ENCODE results near the gene ATRNL1.

The ATRNL1 gene

DNA sequence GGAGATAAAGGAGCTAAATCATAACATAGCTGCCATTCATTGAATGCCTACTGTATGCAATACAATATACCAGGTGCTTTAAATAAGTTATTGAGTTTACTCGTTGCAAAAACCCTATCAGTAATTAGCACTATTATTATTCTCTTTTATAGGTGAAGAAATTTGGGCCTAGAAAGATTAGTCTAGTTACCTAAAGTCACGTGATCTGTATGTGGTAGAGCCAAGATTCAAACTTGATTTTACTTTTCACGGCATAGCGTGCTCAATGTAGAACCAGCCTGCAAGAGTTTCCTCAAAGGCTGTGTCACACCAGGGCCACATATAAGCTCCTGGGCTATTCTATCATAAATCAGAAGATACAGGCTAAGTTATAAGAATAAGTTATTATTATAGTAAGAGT is 740.0 kb downstream of the ATRNL1 start:
- no peak for DNase-seq (ENCODE audit: low read depth, low spot score)

DNA sequence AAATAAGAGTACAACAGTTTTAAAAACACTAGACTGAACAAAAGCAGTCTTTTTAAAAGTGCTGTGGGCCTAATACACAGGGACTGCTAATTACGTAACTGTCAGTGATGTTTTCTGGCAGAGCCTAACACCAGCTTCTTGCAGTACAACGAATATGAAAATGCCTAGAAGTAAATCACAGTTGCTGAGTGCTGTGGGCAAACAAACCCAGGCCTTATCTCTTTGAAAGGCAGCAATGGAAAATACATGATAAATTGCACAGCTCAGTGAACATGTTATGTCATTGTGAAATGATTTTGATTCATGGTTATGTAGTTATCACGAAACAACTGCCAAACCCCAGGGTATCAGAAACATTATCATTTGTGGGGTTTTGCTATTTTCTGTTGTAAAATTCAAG is 751.4 kb downstream of the ATRNL1 start:
- no peak for DNase-seq (ENCODE audit: low read depth, low spot score)

GRCh38 chr10:115845921-115846320 is 752.8 kb downstream of the ATRNL1 start:
- DNase-seq (ENCODE audit: low read depth, low spot score) = no peak

DNA sequence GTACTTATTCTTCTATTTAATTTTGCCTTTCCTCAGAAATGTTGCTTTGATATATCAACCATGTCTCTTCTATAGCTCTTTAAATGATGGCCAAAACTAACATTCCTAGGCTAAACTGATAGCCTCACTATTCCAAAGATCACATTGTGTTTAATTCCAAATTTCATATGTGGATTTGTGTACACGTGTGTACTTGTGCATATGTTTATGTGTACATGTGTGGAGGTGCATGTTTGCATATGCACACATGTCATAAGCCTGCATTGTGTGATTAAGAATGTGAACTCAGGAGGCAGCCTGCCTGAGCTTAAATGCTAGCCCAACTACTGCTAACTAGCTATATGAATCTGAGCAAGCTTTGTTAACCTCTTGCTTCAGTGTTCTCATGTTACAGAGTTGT is 753.4 kb downstream of the ATRNL1 start:
- no peak for DNase-seq (ENCODE audit: low read depth, low spot score)

DNA sequence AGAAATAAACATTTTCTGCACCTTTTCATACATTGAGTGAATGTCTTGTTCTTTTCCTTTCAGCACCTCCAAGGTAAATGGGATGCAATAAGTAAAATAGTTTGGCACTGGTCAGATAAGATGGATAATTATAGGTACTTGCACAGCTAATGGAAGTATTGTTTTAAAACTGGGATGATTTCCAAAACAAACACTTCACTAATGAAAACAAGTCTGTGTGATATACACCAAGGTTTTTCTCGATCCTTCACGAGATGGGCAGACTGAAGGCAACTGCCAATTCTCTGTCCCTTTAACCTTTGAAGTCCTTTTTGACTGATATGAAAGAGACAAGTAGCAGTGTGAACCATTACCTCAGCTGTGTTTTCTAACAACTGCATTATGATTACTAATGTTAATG is 756.0 kb downstream of the ATRNL1 start:
- no peak for DNase-seq (ENCODE audit: low read depth, low spot score)

- DNase-seq (ENCODE audit: low read depth, low spot score) = no peak
Measured at GRCh38 chr10:115850666-115851065, 757.5 kb downstream of the ATRNL1 start.

GRCh38 chr10:115851695-115852094 is 758.5 kb downstream of the ATRNL1 start:
- DNase-seq (ENCODE audit: low read depth, low spot score) = no peak

DNA sequence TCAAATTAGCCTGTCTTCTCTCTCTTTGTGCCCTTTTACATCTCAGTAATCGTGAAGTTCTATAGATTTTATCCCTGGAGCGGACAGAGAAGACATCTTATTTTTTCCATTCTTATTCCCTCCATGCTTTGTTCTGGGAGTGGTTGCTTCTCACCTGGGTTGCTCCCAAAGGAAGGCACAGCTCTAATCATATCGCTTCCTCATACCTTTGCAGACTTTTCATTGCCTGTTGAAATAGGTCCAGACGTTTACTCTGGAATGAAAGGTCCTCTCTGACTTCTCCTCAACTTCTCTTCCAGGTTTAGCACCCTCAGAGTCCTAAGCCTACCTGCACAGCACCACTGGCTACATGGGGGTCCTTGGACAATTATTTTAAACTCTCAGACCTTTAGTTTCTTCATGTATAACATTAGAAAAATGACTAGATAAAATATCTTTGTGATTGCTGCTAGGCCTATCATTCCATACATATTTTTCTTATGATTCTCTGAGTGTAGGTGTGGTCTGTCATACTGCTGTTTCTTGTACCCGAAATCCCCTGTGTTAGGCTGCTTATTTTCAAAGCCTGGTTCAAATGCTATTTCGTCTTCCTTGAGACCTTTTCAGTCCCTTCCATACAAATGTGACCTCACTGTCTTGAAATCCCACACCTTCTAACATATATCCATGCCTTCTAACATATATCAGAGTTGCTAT is 761.7 kb downstream of the ATRNL1 start:
- no peak for DNase-seq (ENCODE audit: low read depth, low spot score)

GRCh38 chr10:115856580-115856979 is 763.4 kb downstream of the ATRNL1 start:
- DNase-seq (ENCODE audit: low read depth, low spot score) = no peak

DNA sequence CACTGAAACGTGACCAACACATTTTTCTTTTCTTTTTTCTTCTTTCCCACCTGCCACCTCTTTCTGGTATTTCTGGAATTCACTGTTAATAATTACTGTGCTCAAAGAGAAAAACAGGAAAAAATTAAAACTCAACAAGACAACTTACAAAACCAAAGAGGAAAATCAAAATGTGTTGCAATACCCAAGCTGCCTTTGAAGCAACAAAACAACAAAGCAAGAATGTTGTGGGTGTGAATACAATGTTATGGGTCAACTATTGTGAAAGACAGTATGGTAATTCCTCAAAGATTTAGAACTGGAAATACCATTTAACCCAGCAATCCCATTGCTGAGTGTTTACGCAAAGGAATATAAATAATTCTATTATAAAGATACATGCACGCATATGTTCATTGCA is 764.7 kb downstream of the ATRNL1 start:
- no peak for DNase-seq (ENCODE audit: low read depth, low spot score)

DNA sequence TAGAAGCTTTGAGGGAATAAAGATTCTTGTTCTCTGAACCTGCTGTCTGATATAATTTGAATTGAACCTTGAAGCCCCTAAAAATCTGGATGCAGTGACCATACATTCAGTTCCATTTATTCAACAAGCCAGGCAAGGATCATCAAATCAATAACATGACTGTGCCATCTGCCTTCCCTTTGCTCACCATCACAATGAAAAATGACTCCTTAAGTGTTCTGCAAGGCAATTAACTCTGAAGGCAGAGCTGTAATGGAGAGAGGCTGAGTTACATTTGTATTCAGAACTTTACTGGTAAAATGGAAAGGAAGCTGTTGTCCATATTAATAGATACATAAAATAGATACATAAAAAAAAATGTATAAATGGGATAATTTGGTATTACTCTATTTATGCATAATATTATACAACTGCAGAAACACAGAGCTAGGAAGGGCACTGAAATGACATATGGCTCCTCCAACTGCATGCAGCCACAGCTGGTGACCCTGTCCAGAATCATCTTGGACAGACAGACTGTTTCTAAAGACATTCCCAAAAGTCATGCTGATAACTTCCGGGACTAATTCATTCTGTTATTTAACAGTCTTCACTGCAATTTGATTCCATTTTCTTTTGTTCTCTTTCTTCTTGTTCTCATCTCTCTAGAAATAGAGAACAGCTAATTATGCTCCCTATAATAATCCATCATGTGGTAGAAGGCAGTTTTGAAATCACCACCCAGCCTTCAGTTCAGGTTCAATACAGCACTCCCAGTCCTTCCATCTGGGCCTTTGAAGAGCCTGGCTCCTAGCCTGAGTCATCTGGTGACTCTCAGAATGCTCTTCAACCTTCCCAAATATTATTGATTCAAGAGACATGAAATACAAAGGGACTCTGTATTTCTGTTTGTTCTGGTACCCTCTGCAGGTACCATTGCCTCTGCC is 767.3 kb downstream of the ATRNL1 start:
- DNase-seq (ENCODE audit: low read depth, low spot score) = no peak

GRCh38 chr10:115861455-115861854 is 768.3 kb downstream of the ATRNL1 start:
- DNase-seq (ENCODE audit: low read depth, low spot score) = no peak

DNA sequence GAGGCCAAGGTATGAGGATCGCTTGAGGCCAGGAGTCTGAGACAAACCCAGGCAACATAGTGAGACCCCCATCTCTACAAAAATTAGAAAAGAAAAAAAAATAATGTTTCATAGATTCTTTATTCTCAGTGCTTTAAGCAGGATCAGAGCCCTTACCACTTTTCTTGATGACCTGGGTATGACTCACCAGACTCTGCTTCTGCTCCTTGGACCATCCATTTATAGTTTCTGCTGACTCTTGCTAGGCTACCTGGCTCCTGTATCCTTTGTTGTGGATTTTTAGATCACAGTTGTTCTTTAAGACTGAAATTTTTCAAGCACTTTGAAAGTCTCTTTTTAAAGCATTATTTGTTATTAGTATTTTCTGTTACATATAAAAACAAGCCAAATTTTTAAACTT is 768.7 kb downstream of the ATRNL1 start:
- no peak for DNase-seq (ENCODE audit: low read depth, low spot score)

- no peak for DNase-seq (ENCODE audit: low read depth, low spot score)
Measured at GRCh38 chr10:115866174-115866573, 773.0 kb downstream of the ATRNL1 start.

DNA sequence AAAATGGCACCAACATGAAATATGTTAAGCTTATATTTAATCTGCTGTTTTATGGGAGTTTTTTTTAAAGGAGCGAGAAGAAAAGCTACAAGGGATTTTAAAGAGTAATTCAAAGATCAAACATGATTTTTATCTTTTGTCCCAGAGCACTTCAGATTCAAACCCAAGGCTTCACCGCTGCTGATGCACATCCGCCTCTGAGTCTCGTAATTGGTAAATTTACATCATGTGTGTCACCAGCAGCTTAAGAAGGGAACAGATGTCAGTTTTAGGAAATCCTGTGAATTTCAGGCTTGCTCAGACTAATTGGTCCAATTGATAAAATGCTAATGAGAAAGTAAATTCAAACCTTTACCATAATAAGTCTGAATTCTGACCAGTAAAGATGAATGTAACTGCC is 773.5 kb downstream of the ATRNL1 start:
- no peak for DNase-seq (ENCODE audit: low read depth, low spot score)

DNA sequence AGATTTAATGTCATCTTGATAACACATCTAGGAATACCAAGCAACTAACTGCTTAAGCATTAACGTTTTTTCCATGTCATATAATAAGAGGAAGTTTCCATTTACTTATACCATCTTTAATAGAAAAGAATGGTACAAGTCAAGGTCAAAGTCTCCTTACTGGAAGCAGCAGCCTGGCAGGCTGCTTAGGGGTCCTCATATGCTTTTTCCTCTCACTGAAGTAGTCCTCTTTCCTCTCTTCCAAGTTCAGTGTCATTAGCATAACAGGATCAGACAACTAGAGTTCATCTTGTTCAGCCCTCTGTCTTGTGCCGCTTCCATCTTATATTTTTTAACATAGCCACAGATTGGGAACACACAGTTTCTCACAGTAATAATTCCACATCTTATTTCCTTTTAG is 774.1 kb downstream of the ATRNL1 start:
- DNase-seq (ENCODE audit: low read depth, low spot score) = no peak

DNA sequence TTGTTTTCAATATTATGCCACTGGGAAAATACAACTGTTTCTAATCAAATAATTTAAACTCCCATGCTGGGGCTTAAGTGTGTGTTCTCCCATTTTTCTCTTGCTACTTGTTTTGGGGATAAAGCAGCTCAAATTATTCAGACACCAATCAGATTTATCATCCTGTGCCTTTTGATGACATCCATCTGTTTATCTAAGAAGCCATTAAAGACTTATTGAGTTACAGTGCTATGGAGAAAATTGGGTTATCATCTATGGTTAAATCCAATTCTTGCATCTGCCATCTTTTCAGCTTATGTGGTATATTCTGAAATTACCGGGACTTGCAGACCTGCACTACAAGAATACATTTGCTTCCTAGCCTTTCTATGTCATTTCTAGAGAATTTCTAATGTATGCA is 778.7 kb downstream of the ATRNL1 start:
- DNase-seq (ENCODE audit: low read depth, low spot score) = no peak

DNA sequence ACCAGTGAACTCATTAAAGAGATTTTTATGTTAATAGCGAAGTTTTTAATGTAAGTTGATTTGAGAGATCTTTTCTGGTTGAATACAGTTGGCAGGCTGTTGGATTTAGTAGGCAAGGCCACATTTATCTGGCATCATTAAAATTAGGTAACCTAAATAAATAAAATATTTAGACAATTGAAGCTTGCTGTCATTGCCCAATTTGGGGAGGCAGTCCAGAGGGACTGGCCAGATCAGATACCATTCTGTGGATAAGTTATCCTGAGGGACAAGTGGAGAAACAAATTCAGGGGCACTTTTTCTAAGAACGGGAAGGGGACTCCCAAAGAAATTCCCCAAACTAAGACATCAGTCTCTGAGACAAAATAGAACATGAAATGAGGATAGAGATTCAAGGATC is 782.0 kb downstream of the ATRNL1 start:
- no peak for DNase-seq (ENCODE audit: low read depth, low spot score)

DNA sequence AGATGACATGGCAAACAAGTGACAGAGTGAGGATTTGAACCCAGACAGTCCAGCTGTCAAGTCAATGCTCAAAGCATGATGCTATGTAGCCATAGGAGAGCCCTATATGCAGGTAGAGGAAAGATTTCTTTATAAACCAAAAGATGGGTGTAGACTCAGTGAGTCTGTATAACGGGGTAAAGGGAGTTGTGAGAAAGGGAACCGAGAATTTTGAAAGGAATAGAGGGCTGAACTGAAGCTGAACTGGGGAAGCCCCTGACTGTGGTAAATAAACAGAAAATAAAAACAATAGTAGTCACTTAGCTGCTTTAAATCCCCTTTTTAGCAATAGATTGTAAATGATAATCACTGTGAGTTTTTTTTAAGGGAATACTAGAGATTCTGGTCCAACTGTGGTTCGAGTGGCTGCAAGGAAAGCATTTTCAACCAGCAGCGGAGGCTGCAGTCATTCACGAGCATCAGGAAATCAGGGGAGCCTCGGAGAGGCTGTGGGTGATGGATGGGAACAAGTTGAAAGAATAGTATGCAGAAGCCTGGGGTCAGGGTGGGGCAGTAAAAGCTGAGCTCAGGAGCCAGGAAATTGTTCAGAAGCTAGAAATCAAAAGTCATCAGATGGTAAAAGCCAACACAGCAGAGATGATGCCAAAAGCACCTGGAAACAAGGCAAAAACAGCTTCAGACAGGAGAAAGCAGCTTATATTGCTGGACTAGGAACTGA is 786.4 kb downstream of the ATRNL1 start:
- DNase-seq (ENCODE audit: low read depth, low spot score) = no peak

- no peak for DNase-seq (ENCODE audit: low read depth, low spot score)
Measured at GRCh38 chr10:115882021-115882420, 788.9 kb downstream of the ATRNL1 start.

GRCh38 chr10:115883372-115883771 is 790.2 kb downstream of the ATRNL1 start:
- DNase-seq (ENCODE audit: low read depth, low spot score) = no peak

- DNase-seq (ENCODE audit: low read depth, low spot score) = no peak
Measured at GRCh38 chr10:115884331-115884730, 791.2 kb downstream of the ATRNL1 start.
